HCT116 (cell line): ENCODE measurements around the gene EHF. TPM values are rescaled to one million over a fixed set of nuclear protein-coding genes. Genes with fewer than 3 reads are reported as not detected.
A peak's percentile ranks its signal among the peaks of the same experiment; 100 is the strongest.

Source experiments
- ATAC-seq: fragments of 200-7000 bp; cut with Tn5 transposase; 2 replicates; pipeline ENCODE4 v1.9.1; 2020; ENCODE audit warnings: mild to moderate bottlenecking, moderate library complexity
- BruUV-seq: library from RNA; stranded (reverse); fragments of 400-500 nt; replicated peaks from 2 replicates; lab custom pipeline; 2021; lab: Mats Ljungman, UMichigan
- CTCF ChIA-PET: fragments of 300-600 bp; sonication (Branson Sonifier 250); formaldehyde crosslinking; loops from one replicate; lab custom pipeline; 2021; ENCODE audit warnings: antibody characterized with exemption; lab: Charles Lee
- POLR2A ChIA-PET: fragments of 300-600, 350-600 bp; sonication (Branson Sonifier 250); formaldehyde crosslinking; loops from one replicate; lab custom pipeline; 2021; ENCODE audit warnings: antibody characterized with exemption; lab: Charles Lee
- RAD21 ChIA-PET, 2 experiments: fragments of 300-600 bp; sonication (Branson Sonifier 250); formaldehyde crosslinking; loops; one replicate each; lab custom pipeline; 2023; ENCODE audit warnings: low total read pairs in 2 of 2; ENCODE audit not compliant: uncharacterized antibody in 2 of 2, unreplicated experiment in 2 of 2, low non-redundant PET in 1 of 2; lab: Charles Lee
- DNase-seq: peaks from one replicate; pipeline ENCODE4 v3.0.0-alpha.2; 2010; ENCODE audit warnings: low read depth, low spot score
- H2AFZ ChIP-seq: fragments of 200-600 bp; shearing (Covaris generic), sonication (generic); 2 replicates; pipeline ENCODE4 v1.6.1; 2017; ENCODE audit warnings: low read depth, mixed run types, mixed read lengths, antibody characterized with exemption, low read length; ENCODE audit not compliant: poor library complexity, severe bottlenecking
- H3K27ac ChIP-seq: 2 replicates; pipeline ENCODE4 v1.5.1; 2012; ENCODE audit warnings: low read depth, low read length
- H3K27me3 ChIP-seq: fragments of 200-600 bp; sonication (generic); 2 replicates; pipeline ENCODE4 v1.6.1; 2016; ENCODE audit warnings: mixed run types, low read length, mixed read lengths; ENCODE audit not compliant: insufficient read depth
- H3K36me3 ChIP-seq, 2 experiments: fragments of 200-500 bp in 1 of 2; fragments of 200-600 bp in 1 of 2; sonication (Bioruptor generic) in 1 of 2; sonication (generic) in 1 of 2; 2 replicates each; pipeline versions ENCODE4 v1.5.1 to v1.6.1; 2014 to 2016; ENCODE audit warnings: low read length in 2 of 2, inconsistent platforms in 1 of 2, mixed read lengths in 1 of 2, mixed run types in 1 of 2; ENCODE audit not compliant: insufficient read depth in 2 of 2, control insufficient read depth in 1 of 2
- H3K4me1 ChIP-seq, 2 experiments: fragments of 200-600 bp in 1 of 2; sonication (generic) in 1 of 2; 2 replicates each; pipeline versions ENCODE4 v1.5.1 to v1.6.1; 2012 to 2017; ENCODE audit warnings: low read length in 2 of 2, inconsistent platforms in 1 of 2, mild to moderate bottlenecking in 1 of 2, mixed read lengths in 1 of 2, mixed run types in 1 of 2, moderate library complexity in 1 of 2; ENCODE audit not compliant: insufficient read depth in 2 of 2, control insufficient read depth in 1 of 2
- H3K4me2 ChIP-seq: fragments of 200-600 bp; sonication (generic); 2 replicates; pipeline ENCODE4 v1.6.1; 2017; ENCODE audit warnings: mixed run types, low read length, mixed read lengths
- H3K4me3 ChIP-seq, 2 experiments: fragments of 200-600 bp in 1 of 2; sonication (generic) in 1 of 2; replicated peaks in 1 of 2; 2 replicates each; pipeline ENCODE4 v1.5.1; 2011 to 2016; ENCODE audit warnings: low read length in 2 of 2, control low read depth in 1 of 2, low read depth in 1 of 2, mild to moderate bottlenecking in 1 of 2, mixed read lengths in 1 of 2, mixed run types in 1 of 2
- H3K79me2 ChIP-seq: fragments of 200-600 bp; sonication (generic); 2 replicates; pipeline ENCODE4 v1.6.1; 2017; ENCODE audit warnings: mild to moderate bottlenecking, mixed run types, low read length, moderate library complexity, mixed read lengths; ENCODE audit not compliant: insufficient read depth
- H3K9ac ChIP-seq: fragments of 200-600 bp; sonication (generic); 2 replicates; pipeline ENCODE4 v1.6.1; 2016; ENCODE audit warnings: low read length, mixed read lengths
- H3K9me2 ChIP-seq: fragments of 200-600 bp; sonication (generic), shearing (Covaris generic); 2 replicates; pipeline ENCODE4 v1.6.1; 2017; ENCODE audit warnings: mixed run types, mild to moderate bottlenecking, moderate library complexity; ENCODE audit not compliant: insufficient read depth
- H3K9me3 ChIP-seq, 2 experiments: fragments of 200-500 bp in 1 of 2; fragments of 200-600 bp in 1 of 2; sonication (Bioruptor generic) in 1 of 2; sonication (generic) in 1 of 2; 2 replicates each; pipeline ENCODE4 v1.6.1; 2014 to 2017; ENCODE audit warnings: low read length in 2 of 2, mixed read lengths in 2 of 2, inconsistent platforms in 1 of 2, low read depth in 1 of 2, mild to moderate bottlenecking in 1 of 2, mixed run types in 1 of 2, moderate library complexity in 1 of 2; ENCODE audit not compliant: control insufficient read depth in 1 of 2, insufficient read depth in 1 of 2
- H4K20me1 ChIP-seq: fragments of 200-600 bp; sonication (generic), shearing (Covaris generic); 2 replicates; pipeline ENCODE4 v1.6.1; 2017; ENCODE audit warnings: mixed run types, mild to moderate bottlenecking, moderate library complexity; ENCODE audit not compliant: insufficient read depth
- EGR1 ChIP-seq: IDR thresholded peaks from 2 replicates; pipeline ENCODE4 v1.6.1; 2012; ENCODE audit warnings: low read depth
- ELF1 ChIP-seq: IDR thresholded peaks from 2 replicates; pipeline ENCODE4 v1.6.1; 2012; ENCODE audit warnings: low read depth, borderline replicate concordance
- FOSL1 ChIP-seq: IDR thresholded peaks from 2 replicates; pipeline ENCODE4 v1.6.1; 2012; ENCODE audit warnings: low read depth
- SP1 ChIP-seq: IDR thresholded peaks from 2 replicates; pipeline ENCODE4 v1.6.1; 2012; ENCODE audit warnings: low read depth
- SRF ChIP-seq: IDR thresholded peaks from 2 replicates; pipeline ENCODE4 v1.6.1; 2012; ENCODE audit warnings: low read depth
- ZFX ChIP-seq: fragments of 450-650 bp; IDR thresholded peaks from 2 replicates; pipeline ENCODE4 v1.6.1; 2017
- intact Hi-C: fragments of 100-400 bp; cut with micrococcal nuclease; formaldehyde crosslinking; loops from 2 replicates; pipeline ENCODE4 v1.10.0; 2022
- total RNA-seq: library from RNA; stranded (reverse); gene quantifications from one replicate; pipeline ENCODE4 v1.2.1, GENCODE V29; 2021; ENCODE audit not compliant: unreplicated experiment

EHF gene
- total RNA-seq, 1 experiment from 2014 or later: 51.5 TPM

GRCh38 chr11:34647532-34647931 is 26.6 kb downstream of the EHF start:
- POLR2A ChIA-PET: no interaction called here
- Histone ChIP-seq H2AFZ (peak overlapping the region; percentile 37), H4K20me1 (no peaks in the 10 kb centered on the region), H3K4me1 (peaks cover 18 to 95% of the 10 kb centered on the region in 2 experiments; a peak in 3 of 4 replicates), H3K9me2 (no peaks in the 10 kb centered on the region), H3K27me3 (no peaks in the 10 kb centered on the region), H3K79me2 (peaks cover 19% of the 10 kb centered on the region; the same call in 1 of the 2 replicates), H3K36me3 (peaks cover 0 to 37% of the 10 kb centered on the region in 2 experiments; a peak in 1 of 4 replicates), H3K4me2 (no peak overlapping the region), H3K27ac (no peak overlapping the region), H3K9me3 (no peaks in the 10 kb centered on the region), H3K4me3 (no peak overlapping the region), H3K9ac (no peak overlapping the region)
- intact Hi-C loops: no loop called here
- ATAC-seq (peak; percentile 56), DNase-seq (no peak)
- CTCF ChIA-PET: interaction anchor here (1.6 kb wide), 1 partner anchor 9 kb away, joined by 4 read pairs; no protein-coding TSS in a partner anchor
- TF ChIP-seq EGR1 (no peak), ELF1 (no peak), ZFX (no peak), SRF (no peak)
- BruUV-seq: no TSS peak
- RAD21 ChIA-PET: no interaction called here

- no peak for ATAC-seq
- Histone ChIP-seq H3K36me3 (peaks cover 0 to 33% of the 10 kb centered on the region in 2 experiments; a peak in 1 of 4 replicates), H3K27ac (no peak overlapping the region), H3K9ac (no peak overlapping the region), H3K9me3 (no peaks in the 10 kb centered on the region), H2AFZ (no peak overlapping the region)
- no peak for DNase-seq
- no TSS peak for BruUV-seq
- CTCF ChIA-PET: interaction anchor here (1.6 kb wide), 1 partner anchor 8 kb away, joined by 4 read pairs; no protein-coding TSS in a partner anchor
- TF ChIP-seq FOSL1 (no peak), SP1 (peak; percentile 7; the same call in 1 of the 2 replicates)
- TF ChIP-seq, all 23 proteins: peak for 1
- ChIA-PET POLR2A (no interaction called here), RAD21 (no interaction called here)
- intact Hi-C loops: no loop called here
- peaks cover 23 to 95% of the 10 kb centered on the region in 2 experiments; a peak in 3 of 4 replicates for H3K4me1 ChIP-seq
- H3K27me3 ChIP-seq: no peaks in the 10 kb centered on the region
- H3K9me2 ChIP-seq: no peaks in the 10 kb centered on the region
- no peak overlapping the region for H3K4me2 ChIP-seq
- H3K4me3 ChIP-seq: no peak overlapping the region
- H3K79me2 ChIP-seq: peaks cover 14% of the 10 kb centered on the region; the same call in 1 of the 2 replicates
- no peaks in the 10 kb centered on the region for H4K20me1 ChIP-seq
Measured at GRCh38 chr11:34648036-34648435, 27.1 kb downstream of the EHF start.
